Endothelial cell of umbilical vein (primary cell): Measurements from ENCODE around the gene TUT1. TPM values are rescaled to one million over a fixed set of nuclear protein-coding genes. Genes with fewer than 3 reads are reported as not detected.

Experiments
- Bru-seq: library from RNA; stranded (reverse); fragments of 400-500 nt; gene quantifications from one replicate; lab custom pipeline; 2021; lab: Mats Ljungman, UMichigan
- BruChase-seq, 2 experiments: library from RNA; stranded (reverse); fragments of 400-500 nt; gene quantifications; one replicate each; lab custom pipeline; 2021; lab: Mats Ljungman, UMichigan
- BruUV-seq: library from RNA; stranded (reverse); fragments of 400-500 nt; replicated peaks from 2 replicates; lab custom pipeline; 2021; lab: Mats Ljungman, UMichigan
- CTCF ChIA-PET: fragments of 300-600, 350-600 bp; sonication (Branson Sonifier 250); formaldehyde crosslinking; loops from one replicate; lab custom pipeline; 2021; ENCODE audit warnings: antibody characterized with exemption, inconsistent platforms; lab: Charles Lee
- POLR2A ChIA-PET: fragments of 300-600, 350-600 bp; sonication (Branson Sonifier 250); formaldehyde crosslinking; loops from one replicate; lab custom pipeline; 2021; ENCODE audit warnings: antibody characterized with exemption, inconsistent platforms; lab: Charles Lee
- DNase-seq: peaks from one replicate; pipeline ENCODE4 v3.0.0-alpha.2; 2011; ENCODE audit warnings: low read depth, low spot score
- FAIRE-seq: peaks from 2 replicates; lab custom pipeline; 2011; peaks lifted over from hg19 to GRCh38; lab: Jason Lieb, UNC
- H2AFZ ChIP-seq: 2 replicates; pipeline ENCODE4 v1.6.0; 2012; ENCODE audit warnings: low read depth, low read length, control low read depth, inconsistent platforms
- H3K27ac ChIP-seq: 2 replicates; pipeline ENCODE4 v1.5.1; 2011; ENCODE audit warnings: low read depth, mild to moderate bottlenecking, control low read depth, low read length, moderate library complexity; ENCODE audit not compliant: insufficient read depth
- H3K27me3 ChIP-seq, 2 experiments: 2 replicates each; pipeline versions ENCODE4 v1.6.0 to v1.6.1; 2011; ENCODE audit warnings: low read length in 2 of 2, mixed read lengths in 1 of 2; ENCODE audit not compliant: control insufficient read depth in 2 of 2, insufficient read depth in 2 of 2
- H3K36me3 ChIP-seq, 2 experiments: 2 replicates in 1 of 2; 3 replicates in 1 of 2; pipeline ENCODE4 v1.5.1; 2011; ENCODE audit warnings: low read length in 2 of 2, mild to moderate bottlenecking in 1 of 2, moderate library complexity in 1 of 2; ENCODE audit not compliant: control insufficient read depth in 2 of 2, insufficient read depth in 2 of 2; ENCODE audit errors: extremely low read depth in 1 of 2
- H3K4me1 ChIP-seq: 3 replicates; pipeline ENCODE4 v1.5.1; 2011; ENCODE audit warnings: mild to moderate bottlenecking, low read length; ENCODE audit not compliant: control insufficient read depth, insufficient read depth; ENCODE audit errors: extremely low read depth
- H3K4me2 ChIP-seq: 2 replicates; pipeline ENCODE4 v1.6.1; 2011; ENCODE audit warnings: low read length, control low read depth, mixed read lengths; ENCODE audit not compliant: insufficient read depth
- H3K4me3 ChIP-seq, 3 experiments: fragments of 200-600 bp in 1 of 3; sonication (generic), shearing (Covaris generic) in 1 of 3; replicated peaks in 1 of 3; 2 replicates each; pipeline ENCODE4 v1.5.1; 2011 to 2016; ENCODE audit warnings: control low read depth in 3 of 3, low read length in 3 of 3, mild to moderate bottlenecking in 2 of 3, inconsistent platforms in 1 of 3, low read depth in 1 of 3, moderate library complexity in 1 of 3; ENCODE audit not compliant: insufficient read depth in 1 of 3
- H3K79me2 ChIP-seq: 2 replicates; pipeline ENCODE4 v1.6.0; 2012; ENCODE audit warnings: low read length, inconsistent platforms; ENCODE audit not compliant: control insufficient read depth, insufficient read depth
- H3K9ac ChIP-seq: replicated peaks from 2 replicates; pipeline ENCODE3; 2011; ENCODE audit warnings: low read length, control low read depth; ENCODE audit not compliant: insufficient read depth; ENCODE audit errors: extremely low read depth
- H3K9me1 ChIP-seq: replicated peaks from 3 replicates; pipeline ENCODE4 v1.6.0; 2011; ENCODE audit warnings: mild to moderate bottlenecking, low read length; ENCODE audit not compliant: control insufficient read depth, insufficient read depth; ENCODE audit errors: extremely low read depth
- H3K9me3 ChIP-seq: replicated peaks from 2 replicates; pipeline ENCODE4 v1.5.1; 2012; ENCODE audit warnings: low read length, inconsistent platforms; ENCODE audit not compliant: control insufficient read depth, insufficient read depth
- H4K20me1 ChIP-seq: replicated peaks from 2 replicates; pipeline ENCODE3; 2011; ENCODE audit warnings: mild to moderate bottlenecking, low read length; ENCODE audit not compliant: control insufficient read depth, insufficient read depth; ENCODE audit errors: extremely low read depth
- CTCF ChIP-seq, 2 donors: IDR thresholded peaks; 1 replicate in 1 of 2; 2 replicates in 1 of 2; pipeline ENCODE4 v1.5.1; 2011; ENCODE audit warnings: low read length in 2 of 2, mild to moderate bottlenecking in 2 of 2, moderate library complexity in 2 of 2, control low read depth in 1 of 2, inconsistent platforms in 1 of 2, low read depth in 1 of 2; ENCODE audit not compliant: insufficient read depth in 1 of 2; ENCODE audit errors: extremely low read depth in 1 of 2
- EZH2 ChIP-seq: IDR thresholded peaks from 2 replicates; pipeline ENCODE4 v1.6.1; 2012; ENCODE audit warnings: borderline replicate concordance, low read depth, mild to moderate bottlenecking, moderate library complexity, low read length, inconsistent platforms; ENCODE audit not compliant: severe bottlenecking
- FOS ChIP-seq: IDR thresholded peaks from 2 replicates; pipeline ENCODE4 v1.6.1; 2011; ENCODE audit warnings: mild to moderate bottlenecking, low read length, moderate library complexity, borderline replicate concordance; ENCODE audit not compliant: insufficient read depth
- GATA2 ChIP-seq: IDR thresholded peaks from 2 replicates; pipeline ENCODE4 v1.7.0; 2011; ENCODE audit warnings: low read depth, mild to moderate bottlenecking, moderate library complexity, mixed read lengths, low read length; ENCODE audit not compliant: insufficient read length, insufficient read depth
- JUN ChIP-seq: IDR thresholded peaks from 2 replicates; pipeline ENCODE4 v1.6.1; 2011; ENCODE audit warnings: borderline replicate concordance, low read depth; ENCODE audit not compliant: insufficient read length, insufficient read depth
- MAX ChIP-seq: IDR thresholded peaks from 2 replicates; pipeline ENCODE4 v1.6.1; 2011; ENCODE audit not compliant: insufficient read depth, insufficient read length
- MYC ChIP-seq: IDR thresholded peaks from one replicate; pipeline ENCODE4 v1.6.1; 2011; ENCODE audit warnings: mild to moderate bottlenecking, low read depth, low read length
- POLR2A ChIP-seq: IDR thresholded peaks from 2 replicates; pipeline ENCODE4 v1.6.1; 2012; ENCODE audit warnings: low read depth, mild to moderate bottlenecking, control low read depth, low read length
- POLR2AphosphoS5 ChIP-seq: IDR thresholded peaks from 2 replicates; pipeline ENCODE4 v1.6.1; 2012; ENCODE audit warnings: low read depth, mild to moderate bottlenecking, control low read depth, low read length, moderate library complexity; ENCODE audit not compliant: insufficient read depth
- dilution Hi-C: fragments of 300-500 bp; cut with MboI; formaldehyde crosslinking; loops from one replicate; pipeline ENCODE4 v1.15.0; 2019; ENCODE audit warnings: low sequenced_read_pairs; ENCODE audit not compliant: extremely low pct_ligation_motif_present
- intact Hi-C: fragments of 100-400 bp; cut with micrococcal nuclease; formaldehyde crosslinking; loops from one replicate; pipeline ENCODE4 v1.10.0; 2022
- long read RNA-seq: library from polyadenylated mRNA; stranded (forward); transcript quantifications from one replicate; pipeline ENCODE4 v2.0.0, GENCODE V29; 2021
- polyA minus RNA-seq, 3 experiments: library from RNA; depleted of rRNA, polyadenylated mRNA; stranded (reverse); fragments of >200 nt; gene quantifications; 1 replicate in 1 of 3; 2 replicates in 2 of 3; pipeline ENCODE4 v1.2.3, GENCODE V29; 2011
- polyA plus RNA-seq, 4 experiments: library from polyadenylated mRNA; depleted of rRNA in 3 of 4; stranded (reverse) in 3 of 4; unstranded in 1 of 4; fragments of >200 nt; gene quantifications; 2 replicates each; pipeline versions ENCODE4 v1.2.1 to v1.2.3, GENCODE V29; 2011 to 2012; ENCODE audit warnings: missing spikeins in 1 of 4
- total RNA-seq: library from RNA; stranded (reverse); gene quantifications from 2 replicates; pipeline ENCODE4 v1.2.3, GENCODE V29; 2021

Gene TUT1
- total RNA-seq (16.9 and 17.8 TPM in 2 replicates), polyA plus RNA-seq (11.5 and 12.7 TPM in 2 replicates), polyA minus RNA-seq (8.6 and 9.0 TPM in 2 replicates), Bru-seq, nascent RNA (percentile 51 among the genes with signal in this experiment), BruChase-seq, experiment 1, labeled RNA remaining after a 6-hour chase (percentile 65 among the genes with signal in this experiment), BruChase-seq, experiment 2, labeled RNA remaining after a 2-hour chase (percentile 73 among the genes with signal in this experiment)
- 7.1 and 9.3 TPM in 2 replicates for polyA plus RNA-seq (2011; cell fraction: cytosol; rRNA removed)
- polyA plus RNA-seq (2011; cell fraction: nucleus; rRNA removed), result 45.0 and 48.0 TPM in 2 replicates
- polyA plus RNA-seq (2012), result 10.6 and 12.9 TPM in 2 replicates
- 16.0 TPM for polyA minus RNA-seq (2011; cell fraction: cytosol; rRNA and poly(A)+ RNA removed)
- polyA minus RNA-seq (2011; cell fraction: nucleus; rRNA and poly(A)+ RNA removed), result 5.2 and 7.6 TPM in 2 replicates
- long read RNA-seq, transcript TUT1-202 (9 exons, 2,826 nt), result major isoform, 31 of 64 reads
- long read RNA-seq, partial matches to known transcripts, result 12 of 64 reads
- long read RNA-seq, other reads (novel, unspliced or antisense), result 17 of 64 reads

GRCh38 chr11:62591448-62592145, at the start of gene TUT1:
Gene TUT1, minus strand, starts transcription at chr11:62591523. Its CDS starts 38 bp downstream, at chr11:62591485.
- Histone ChIP-seq H3K36me3 (peaks cover 26 to 30% of the 10 kb centered on the region in 2 experiments), H3K27me3 (no peaks in the 10 kb centered on the region), H3K4me1 (peaks cover 18% of the 10 kb centered on the region), H2AFZ (peak within 1 kb of the TSS; percentile 30), H3K9me3 (no peaks in the 10 kb centered on the region), H3K9ac (peak within 1 kb of the TSS; percentile 87), H3K9me1 (no peaks in the 10 kb centered on the region), H4K20me1 (no peaks in the 10 kb centered on the region), H3K4me3 (peak within 1 kb of the TSS; percentile 67 to 87 (median 82)), H3K79me2 (peaks cover 13% of the 10 kb centered on the region), H3K27ac (peak within 1 kb of the TSS; percentile 82), H3K4me2 (peak within 1 kb of the TSS; percentile 78)
- POLR2A ChIA-PET, result interaction anchor here (0.7 to 3.7 kb wide), 20 partner anchors 10 to 250 kb away, joined by 3 to 75 read pairs (median 6); partner anchors contain the start of genes B3GAT3, C11orf98, CSKMT and EEF1G
- TSS peak; percentile 99 for BruUV-seq
- DNase-seq (peak; percentile 99), FAIRE-seq (peak; percentile 100)
- intact Hi-C loops (loop anchor here (1.0 to 5.0 kb wide), 5 partner anchors 8 to 251 kb away; partner anchors contain the start of gene EML3), dilution Hi-C loops (no loop called here)
- CTCF ChIA-PET, result interaction anchor here (0.6 to 4.5 kb wide), 25 partner anchors 9 to 290 kb away, joined by 3 to 52 read pairs (median 7); partner anchors contain the start of genes AHNAK, B3GAT3, C11orf98 and CSKMT
- TF ChIP-seq GATA2 (peak; percentile 85), EZH2 (no peak), POLR2A (peak; percentile 99), MAX (peak; percentile 43), FOS (no peak), CTCF (IDR thresholded peaks at IDR 0.05; ENCODE audit: extremely low read depth in 1 of 2, insufficient read depth in 1 of 2, low read depth in 1 of 2, low read length in 2 of 2) (no peak), JUN (no peak), MYC (peak; percentile 46), POLR2AphosphoS5 (peak; percentile 98)
